HuH-7 (cell line): Measurements from ENCODE around the gene CNR2.
"Not testable (repeated sequence)": the region's sequence is repeated elsewhere in the genome, so short reads cannot be mapped to it uniquely, and the experiment has no call there.

Experiments used
- DNase-seq: peaks from one replicate; pipeline ENCODE4 v3.0.0; 2011; ENCODE audit warnings: low spot score

The CNR2 gene

DNA sequence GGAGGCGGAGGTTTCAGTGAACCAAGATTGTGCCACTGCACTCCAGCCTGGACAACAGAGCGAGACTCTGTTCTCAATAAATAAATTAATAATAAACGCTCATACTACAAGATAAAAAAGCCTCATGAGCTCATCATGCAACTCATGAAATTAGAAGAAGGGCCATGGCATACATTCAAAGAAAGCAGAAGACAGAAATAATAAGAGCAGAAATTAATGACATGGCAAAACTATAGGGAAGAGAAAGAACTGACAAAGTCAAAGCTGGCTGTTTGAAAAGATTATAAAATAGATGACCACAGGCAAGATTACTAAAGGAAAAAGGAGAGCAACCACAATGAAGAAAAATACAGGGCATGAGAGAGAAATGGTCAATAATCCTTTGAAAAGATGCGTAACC, 30.4 kb downstream of the CNR2 start:
- DNase-seq, result no peak

DNA sequence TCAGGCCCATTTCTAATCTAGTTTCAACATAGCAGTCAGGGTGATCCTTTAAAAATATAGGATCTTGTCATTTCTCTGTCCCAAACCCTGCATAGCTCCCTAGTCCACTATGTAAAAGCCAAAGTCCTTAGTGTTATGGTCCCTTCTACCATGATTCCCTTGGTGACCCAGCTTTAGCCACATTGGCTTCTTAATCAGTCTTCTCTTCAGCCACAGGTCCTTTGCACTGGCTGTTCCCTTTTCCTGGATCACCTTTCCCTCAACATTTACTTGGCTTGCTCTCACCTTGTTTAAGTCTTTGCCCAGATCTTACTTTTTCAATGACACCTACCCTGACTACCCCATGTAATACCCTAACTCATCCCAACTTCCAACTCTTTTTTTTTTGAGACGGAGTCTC, 33.4 kb downstream of the CNR2 start:
- no peak for DNase-seq

GRCh38 chr1:23878668-23879067, 34.5 kb downstream of the CNR2 start:
- DNase-seq, result no peak

GRCh38 chr1:23875382-23875781, 37.8 kb downstream of the CNR2 start:
- no peak for DNase-seq

DNA sequence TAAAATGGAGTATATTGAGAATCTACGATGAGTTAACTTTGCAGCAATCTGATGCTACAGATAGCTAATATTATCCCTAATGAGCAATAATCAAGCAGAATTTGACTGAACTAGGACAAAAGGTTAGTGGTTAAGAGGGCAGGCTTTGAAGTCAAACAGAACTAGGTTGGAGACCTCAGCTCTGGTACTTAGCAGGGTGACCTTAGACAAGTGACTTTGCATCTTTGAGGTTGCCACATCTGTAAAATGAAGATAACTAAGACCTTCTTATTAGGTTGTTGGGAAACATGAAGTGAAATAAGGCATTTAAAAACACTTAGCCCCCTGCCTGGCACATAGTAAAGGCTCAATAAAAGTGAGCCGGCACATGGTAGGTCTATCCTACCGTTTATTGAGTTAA, 40.7 kb downstream of the CNR2 start:
- no peak for DNase-seq

- DNase-seq, result no peak
Measured at GRCh38 chr1:23869051-23869450, 44.1 kb downstream of the CNR2 start.

DNA sequence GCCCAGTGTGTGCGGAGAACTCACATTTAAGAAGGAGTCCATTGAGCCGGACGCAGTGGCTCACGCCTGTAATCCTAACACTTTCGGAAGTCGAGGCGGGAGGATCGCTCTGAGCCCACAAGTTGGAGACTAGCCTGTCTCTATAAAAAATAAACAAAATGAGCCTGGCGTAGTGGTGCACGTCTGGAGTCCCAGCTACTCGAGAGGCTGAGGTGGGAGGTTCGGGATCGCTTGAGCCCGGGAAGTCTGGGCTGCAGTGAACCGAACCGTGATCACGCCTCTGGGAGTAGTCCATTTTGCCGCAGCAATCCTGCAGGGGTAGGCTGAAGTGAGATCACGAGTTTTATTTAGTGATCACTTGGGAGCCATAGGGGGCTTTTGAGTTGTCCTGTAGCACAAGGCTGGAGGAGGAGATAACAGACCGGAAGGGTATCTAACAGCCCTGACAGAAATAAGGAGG, 44.6 kb downstream of the CNR2 start:
- peak; percentile 62 for DNase-seq

GRCh38 chr1:23867895-23868556, 45.1 kb downstream of the CNR2 start, which contains the start of gene FUCA1:
FUCA1 (minus strand) TSS chr1:23868290; CDS start chr1:23868286, 4 bp downstream.
- peak; percentile 97 for DNase-seq

GRCh38 chr1:23867542-23867894, 45.6 kb downstream of the CNR2 start:
- DNase-seq, result peak; percentile 33

DNA sequence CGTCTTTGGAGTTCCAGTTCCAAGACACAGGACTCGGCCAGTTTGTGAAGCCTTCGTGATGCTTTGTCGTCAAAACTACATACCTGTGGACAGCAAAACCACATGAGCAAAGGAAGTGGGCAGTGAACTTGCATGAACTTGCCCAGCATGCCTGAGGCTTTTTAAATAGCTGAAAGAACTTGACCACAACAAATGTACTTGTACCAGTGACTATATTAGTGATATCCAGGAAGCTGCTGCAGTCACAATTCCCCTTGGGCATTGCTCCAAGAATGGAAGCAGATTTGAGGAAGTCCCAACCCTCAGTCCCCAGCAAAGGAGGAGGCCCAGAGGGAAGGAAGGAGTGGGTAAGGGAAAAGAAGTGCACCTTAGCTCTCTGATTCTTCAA, 47.6 kb downstream of the CNR2 start:
- no peak for DNase-seq

DNA sequence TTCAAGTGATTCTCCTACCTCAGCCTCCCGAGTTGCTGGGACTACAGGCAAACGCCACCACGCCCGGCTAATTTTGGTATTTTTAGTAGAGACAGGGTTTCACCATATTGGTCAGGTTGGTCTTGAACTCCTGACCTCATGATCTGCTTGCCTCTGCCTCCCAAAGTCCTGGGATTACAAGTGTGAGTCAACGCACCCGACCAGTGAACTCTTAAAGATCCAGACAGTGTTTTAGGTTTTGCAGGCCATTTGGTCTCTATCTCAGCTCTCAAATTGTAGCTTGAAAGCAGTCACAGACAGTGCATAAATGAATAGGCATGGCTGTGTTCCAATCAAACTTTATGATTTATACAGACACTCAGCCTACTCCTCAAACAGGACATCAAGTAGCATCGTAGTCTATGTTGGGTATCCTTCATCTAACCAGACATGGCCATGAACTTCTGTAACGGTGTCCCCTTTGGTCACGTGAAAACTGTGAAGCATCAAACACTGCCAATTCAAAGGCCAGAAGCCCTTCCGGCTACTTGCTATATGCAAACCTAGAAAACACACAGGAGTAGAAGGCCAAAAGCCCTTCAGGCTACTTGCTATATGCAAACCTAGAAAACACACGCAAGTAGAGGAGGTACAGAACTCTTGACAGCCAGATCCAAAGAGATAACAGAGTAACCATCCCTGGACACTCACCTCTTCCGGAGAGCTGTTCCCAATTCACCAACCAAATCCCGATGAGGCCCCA, 48.2 kb downstream of the CNR2 start:
- no peak for DNase-seq

DNA sequence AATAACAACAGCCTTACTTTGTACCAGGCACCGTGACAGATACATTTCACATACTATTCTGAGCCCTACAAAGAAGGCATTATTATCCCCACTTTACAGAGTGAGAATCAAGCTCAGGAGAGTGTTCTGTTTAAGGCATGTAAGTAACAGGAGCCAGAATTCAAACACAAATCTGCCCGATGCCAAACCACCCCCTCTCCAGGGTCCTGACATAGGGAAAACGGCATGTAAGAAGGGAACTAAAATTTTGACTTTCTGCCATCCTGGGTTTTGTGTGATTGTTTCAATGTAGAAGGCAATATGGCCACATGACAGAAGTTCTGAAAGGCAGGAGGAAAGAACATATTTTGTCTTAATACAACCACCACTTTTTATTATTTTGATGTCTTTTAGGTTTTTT, 50.5 kb downstream of the CNR2 start:
- DNase-seq, result no peak

GRCh38 chr1:23854568-23854967, 58.6 kb downstream of the CNR2 start:
- no peak for DNase-seq

GRCh38 chr1:23853124-23853523, 60.0 kb downstream of the CNR2 start:
- DNase-seq, result not testable (repeated sequence)

- DNase-seq, result not testable (repeated sequence)
Measured at GRCh38 chr1:23851406-23851805, 61.8 kb downstream of the CNR2 start.

DNA sequence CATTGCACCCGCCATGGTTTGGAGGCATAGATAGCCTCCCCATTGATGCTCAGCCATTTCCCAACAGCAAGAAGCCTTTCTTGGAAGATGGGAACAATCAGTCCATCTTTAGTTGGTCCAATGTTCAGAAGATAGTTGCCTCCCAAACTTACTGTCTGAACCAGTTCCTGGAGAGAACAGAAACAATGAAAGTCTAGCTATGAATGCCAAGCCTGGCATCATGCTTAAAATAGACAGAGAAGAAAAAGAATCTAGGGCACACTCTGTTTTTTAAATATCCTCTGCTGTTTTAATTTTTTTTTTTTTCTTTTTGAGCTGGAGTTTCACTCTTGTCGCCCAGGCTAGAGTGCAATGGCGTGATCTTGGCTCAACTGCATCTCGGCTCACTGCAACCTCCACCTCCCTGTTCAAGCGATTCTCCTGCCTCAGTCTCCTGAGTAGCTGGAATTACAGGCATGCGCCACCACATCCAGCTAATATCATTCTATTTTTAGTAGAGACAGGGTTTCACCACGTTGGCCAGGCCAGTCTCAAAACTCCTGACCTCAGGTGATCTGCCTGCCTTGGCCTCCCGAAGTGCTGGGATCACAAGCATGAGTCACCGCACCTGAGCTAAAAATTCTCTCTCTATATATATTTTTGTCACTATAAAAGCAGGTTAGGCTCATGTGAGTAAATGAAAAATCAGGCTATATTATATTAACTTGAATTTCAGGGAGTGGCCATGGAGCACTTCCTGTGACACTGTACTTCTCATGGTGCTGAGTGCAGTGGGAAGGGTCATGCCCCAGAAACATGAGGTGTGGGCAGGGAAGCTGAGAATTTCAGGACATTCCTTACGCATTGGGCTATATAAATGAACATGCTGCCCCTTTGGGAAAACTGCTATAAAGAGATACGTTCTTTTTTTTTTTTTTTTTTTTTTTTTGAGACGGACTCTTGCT, 64.2 kb downstream of the CNR2 start:
- no peak for DNase-seq

- not testable (repeated sequence) for DNase-seq
Measured at GRCh38 chr1:23847482-23848095, 65.6 kb downstream of the CNR2 start.

GRCh38 chr1:23845163-23845562, 68.0 kb downstream of the CNR2 start:
- no peak for DNase-seq

DNA sequence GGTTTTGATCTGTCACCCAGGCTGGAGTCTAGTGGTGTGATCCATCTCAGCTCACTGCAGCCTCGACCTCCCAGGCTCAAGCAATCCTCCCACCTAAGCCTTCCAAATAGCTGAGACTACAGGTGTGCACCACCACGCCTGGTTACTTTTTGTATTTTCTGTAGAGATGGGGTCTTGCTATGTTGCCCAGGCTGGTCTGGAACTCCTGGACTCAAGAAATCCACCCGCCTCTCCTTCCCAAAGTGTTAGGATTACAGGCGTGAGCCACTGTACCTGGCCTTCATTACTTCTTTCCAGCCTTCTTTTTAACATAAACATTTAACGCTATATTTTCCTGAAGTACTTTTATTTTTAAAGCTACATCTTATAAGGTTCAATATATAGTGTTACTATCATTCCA, 69.5 kb downstream of the CNR2 start:
- DNase-seq, result no peak

DNA sequence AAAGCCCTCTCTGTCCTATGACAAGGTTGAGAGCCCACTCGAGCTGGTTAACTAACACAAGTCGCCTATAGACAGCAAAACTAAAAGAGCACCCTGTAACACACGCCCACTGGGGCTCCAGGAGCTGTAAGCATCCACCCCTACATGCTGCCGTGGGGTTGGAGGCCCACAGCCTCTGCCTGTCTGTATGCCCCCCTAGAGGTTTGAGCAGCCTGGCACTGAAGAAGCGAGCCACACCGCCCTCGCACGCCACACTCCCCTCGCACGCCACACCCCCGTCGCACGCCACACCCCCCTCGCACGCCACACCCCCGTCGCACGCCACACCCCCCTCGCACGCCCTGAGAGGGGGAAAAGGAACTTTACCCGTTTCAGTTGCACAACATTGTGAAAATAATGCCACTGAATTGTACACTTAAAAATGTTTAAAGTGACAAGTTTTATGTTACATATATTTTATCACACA, 74.7 kb downstream of the CNR2 start:
- DNase-seq, result peak; percentile 64

DNA sequence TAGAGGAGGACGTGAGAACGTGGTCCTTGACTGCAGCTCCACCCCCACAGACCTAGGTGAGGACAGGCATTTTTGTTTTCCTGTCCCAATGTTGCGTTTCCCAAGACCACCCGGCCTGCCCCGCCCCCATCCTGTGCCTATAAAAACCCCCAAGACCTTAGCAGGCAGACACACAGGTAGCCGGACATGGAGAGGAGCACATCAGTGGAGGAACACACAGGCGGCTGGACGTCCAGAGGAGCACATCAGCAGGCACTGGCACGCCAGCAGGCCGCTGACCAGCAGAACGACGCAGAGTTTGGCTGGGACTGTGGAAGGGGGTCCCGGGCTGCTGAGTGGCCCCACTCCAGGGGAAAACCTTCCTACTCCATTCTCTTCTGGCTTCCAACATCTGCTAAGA, 75.3 kb downstream of the CNR2 start:
- no peak for DNase-seq

DNA sequence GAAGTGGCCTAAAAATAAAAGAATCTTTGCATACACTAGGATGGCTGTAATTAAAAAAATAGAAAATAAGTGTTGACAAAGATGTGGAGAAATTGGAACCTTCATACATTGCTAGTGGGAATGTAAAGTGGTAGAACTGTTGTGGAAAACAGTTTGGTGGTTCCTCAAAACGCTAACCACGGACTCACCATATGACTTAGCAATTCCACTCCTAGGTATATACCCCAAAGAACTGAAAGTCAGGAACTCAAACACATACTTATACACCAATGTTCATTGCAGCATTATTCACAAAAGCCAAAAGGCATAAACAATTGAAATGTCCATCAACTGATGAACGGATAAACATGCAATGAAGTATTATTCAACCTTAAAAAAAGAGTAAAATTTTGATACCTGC, 77.1 kb downstream of the CNR2 start:
- DNase-seq, result no peak
